Measurements from ENCODE around the gene GULP1.

Gene GULP1

GRCh38 chr2:188320861-188321260 lies 29.2 kb downstream of the GULP1 start:
- Mint-ChIP-seq H3K27me3 (no peaks in the 10 kb centered on the region), H3K27ac (no peak overlapping the region), H3K36me3 (ENCODE audit: insufficient read depth) (no peaks in the 10 kb centered on the region), H3K4me3 (no peak overlapping the region), H3K4me1 (ENCODE audit: low read depth in 2 of 2) (no peaks in the 10 kb centered on the region), H3K9me3 (peaks cover 5 to 7% of the 10 kb centered on the region in 2 donors)
- ATAC-seq (replicated peaks): no peak
- no peak for DNase-seq

- DNase-seq: no peak
These were observed 31.2 kb downstream of the GULP1 start for GRCh38 chr2:188322569-188323551.

GRCh38 chr2:188324067-188324466 lies 32.4 kb downstream of the GULP1 start:
- Mint-ChIP-seq H3K36me3 (ENCODE audit: insufficient read depth) (no peaks in the 10 kb centered on the region), H3K27ac (no peak overlapping the region), H3K9me3 (peaks cover 5 to 7% of the 10 kb centered on the region in 2 donors), H3K27me3 (no peaks in the 10 kb centered on the region), H3K4me1 (ENCODE audit: low read depth in 2 of 2) (no peaks in the 10 kb centered on the region), H3K4me3 (no peak overlapping the region)
- no peak for DNase-seq
- ATAC-seq (replicated peaks): no peak

More at GRCh38 chr2:188322569-188323551, 31.2 kb downstream of the GULP1 start:
- Mint-ChIP-seq H3K4me1 (ENCODE audit: low read depth in 2 of 2) (no peaks in the 10 kb centered on the region), H3K36me3 (ENCODE audit: insufficient read depth) (no peaks in the 10 kb centered on the region), H3K4me3 (no peak overlapping the region), H3K27me3 (no peaks in the 10 kb centered on the region), H3K9me3 (peaks cover 5 to 7% of the 10 kb centered on the region in 2 donors), H3K27ac (no peak overlapping the region)
- ATAC-seq (replicated peaks): no peak

GRCh38 chr2:188326290-188326668 lies 34.6 kb downstream of the GULP1 start:
- Mint-ChIP-seq H3K4me3 (no peak overlapping the region), H3K36me3 (ENCODE audit: insufficient read depth) (no peaks in the 10 kb centered on the region), H3K27me3 (no peaks in the 10 kb centered on the region), H3K27ac (no peak overlapping the region), H3K9me3 (peaks cover 3 to 7% of the 10 kb centered on the region in 2 donors), H3K4me1 (ENCODE audit: low read depth in 2 of 2) (no peaks in the 10 kb centered on the region)
- ATAC-seq (replicated peaks) (no peak), DNase-seq (no peak)

GRCh38 chr2:188326669-188327301 lies 35.1 kb downstream of the GULP1 start:
- H3K27ac Mint-ChIP-seq: no peak overlapping the region
- no peak for DNase-seq
- H3K4me3 Mint-ChIP-seq: no peak overlapping the region
- ATAC-seq (replicated peaks): no peak
- H3K27me3 Mint-ChIP-seq: no peaks in the 10 kb centered on the region
- H3K9me3 Mint-ChIP-seq: peaks cover 3 to 7% of the 10 kb centered on the region in 2 donors
- no peaks in the 10 kb centered on the region for H3K36me3 Mint-ChIP-seq (ENCODE audit: insufficient read depth)
- H3K4me1 Mint-ChIP-seq (ENCODE audit: low read depth in 2 of 2): no peaks in the 10 kb centered on the region

GRCh38 chr2:188327518-188328213 lies 36.0 kb downstream of the GULP1 start:
- no peaks in the 10 kb centered on the region for H3K27me3 Mint-ChIP-seq
- ATAC-seq (replicated peaks) (no peak), DNase-seq (no peak)
- H3K4me3 Mint-ChIP-seq: no peak overlapping the region
- H3K4me1 Mint-ChIP-seq (ENCODE audit: low read depth in 2 of 2): no peaks in the 10 kb centered on the region
- peaks cover 3 to 6% of the 10 kb centered on the region in 2 donors for H3K9me3 Mint-ChIP-seq
- no peak overlapping the region for H3K27ac Mint-ChIP-seq
- no peaks in the 10 kb centered on the region for H3K36me3 Mint-ChIP-seq (ENCODE audit: insufficient read depth)

- H3K36me3 Mint-ChIP-seq (ENCODE audit: insufficient read depth): no peaks in the 10 kb centered on the region
- no peak for ATAC-seq (replicated peaks)
- no peaks in the 10 kb centered on the region for H3K27me3 Mint-ChIP-seq
- no peak overlapping the region for H3K4me3 Mint-ChIP-seq
- no peaks in the 10 kb centered on the region for H3K4me1 Mint-ChIP-seq (ENCODE audit: low read depth in 2 of 2)
- no peak for DNase-seq
- H3K27ac Mint-ChIP-seq: no peak overlapping the region
- no peaks in the 10 kb centered on the region for H3K9me3 Mint-ChIP-seq
These were observed 36.7 kb downstream of the GULP1 start for GRCh38 chr2:188328419-188328818.

- Mint-ChIP-seq H3K36me3 (ENCODE audit: insufficient read depth) (no peaks in the 10 kb centered on the region), H3K4me1 (ENCODE audit: low read depth in 2 of 2) (no peaks in the 10 kb centered on the region), H3K4me3 (no peak overlapping the region), H3K9me3 (no peaks in the 10 kb centered on the region), H3K27me3 (no peaks in the 10 kb centered on the region), H3K27ac (no peak overlapping the region)
- DNase-seq: no peak
- ATAC-seq (replicated peaks): no peak
These were observed 38.8 kb downstream of the GULP1 start for GRCh38 chr2:188330316-188331053.

- Mint-ChIP-seq H3K9me3 (no peaks in the 10 kb centered on the region), H3K4me3 (no peak overlapping the region), H3K27me3 (no peaks in the 10 kb centered on the region), H3K4me1 (ENCODE audit: low read depth in 2 of 2) (no peaks in the 10 kb centered on the region), H3K36me3 (ENCODE audit: insufficient read depth) (no peaks in the 10 kb centered on the region), H3K27ac (no peak overlapping the region)
- ATAC-seq (replicated peaks) (no peak), DNase-seq (no peak)
These were observed 40.9 kb downstream of the GULP1 start for GRCh38 chr2:188332619-188333018.

- no peak overlapping the region for H3K27ac Mint-ChIP-seq
- no peak overlapping the region for H3K4me3 Mint-ChIP-seq
- no peak for ATAC-seq (replicated peaks)
- H3K4me1 Mint-ChIP-seq (ENCODE audit: low read depth in 2 of 2): no peaks in the 10 kb centered on the region
- no peaks in the 10 kb centered on the region for H3K27me3 Mint-ChIP-seq
- DNase-seq: no peak
- H3K9me3 Mint-ChIP-seq: no peaks in the 10 kb centered on the region
- no peaks in the 10 kb centered on the region for H3K36me3 Mint-ChIP-seq (ENCODE audit: insufficient read depth)
These were observed 42.3 kb downstream of the GULP1 start for GRCh38 chr2:188333751-188334524.

GRCh38 chr2:188338463-188338862 lies 46.8 kb downstream of the GULP1 start:
- Mint-ChIP-seq H3K4me3 (no peak overlapping the region), H3K36me3 (ENCODE audit: insufficient read depth) (no peaks in the 10 kb centered on the region), H3K27ac (no peak overlapping the region), H3K4me1 (ENCODE audit: low read depth in 2 of 2) (no peaks in the 10 kb centered on the region), H3K9me3 (no peaks in the 10 kb centered on the region), H3K27me3 (no peaks in the 10 kb centered on the region)
- no peak for DNase-seq
- ATAC-seq (replicated peaks): no peak

GRCh38 chr2:188340257-188340656 lies 48.6 kb downstream of the GULP1 start:
- Mint-ChIP-seq H3K9me3 (peaks cover 0 to 4% of the 10 kb centered on the region in 2 donors), H3K27me3 (no peaks in the 10 kb centered on the region), H3K36me3 (ENCODE audit: insufficient read depth) (peaks cover 3% of the 10 kb centered on the region), H3K4me3 (no peak overlapping the region), H3K27ac (no peak overlapping the region), H3K4me1 (ENCODE audit: low read depth in 2 of 2) (no peaks in the 10 kb centered on the region)
- ATAC-seq (replicated peaks) (no peak), DNase-seq (no peak)
